ENCODE measurements around the gene DDR2. TPM values are rescaled to one million over a fixed set of nuclear protein-coding genes. Genes with fewer than 3 reads are reported as not detected.

The DDR2 gene
- polyA plus RNA-seq, 1 donor, result 18.3 TPM

DNA sequence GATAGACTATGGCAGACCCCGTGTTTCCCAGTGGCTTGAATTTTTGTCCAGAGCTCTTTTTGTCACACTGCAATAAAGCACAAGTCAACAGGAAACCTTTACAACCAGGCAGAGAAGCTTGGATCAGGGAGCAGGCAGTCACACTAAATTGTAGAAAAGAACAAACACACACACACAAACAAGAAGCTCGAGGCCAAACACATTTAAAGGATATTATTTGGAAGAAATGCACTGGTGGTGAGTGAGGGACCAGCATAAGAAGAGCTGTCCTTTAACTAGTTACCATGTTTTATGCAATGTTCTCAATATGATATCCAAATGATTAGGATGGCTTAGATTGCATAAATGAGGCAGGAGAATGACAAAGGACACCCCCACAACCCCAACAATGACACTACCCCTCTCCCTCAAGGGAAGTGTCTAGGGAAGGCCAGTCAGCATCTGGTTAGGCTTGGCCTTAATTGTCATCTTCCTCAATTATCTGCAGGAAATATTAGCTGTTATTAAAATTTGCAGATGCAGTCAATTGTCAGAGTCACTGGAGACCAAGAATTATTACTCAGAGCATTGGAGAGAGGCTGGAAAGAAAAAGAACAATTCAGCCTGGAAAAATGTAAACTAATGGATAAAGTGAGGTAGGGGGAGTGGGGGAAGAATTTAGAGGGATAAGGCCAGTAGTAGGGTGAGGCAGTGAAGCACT is 35.3 kb downstream of the DDR2 start:
- Histone ChIP-seq H3K27ac (ENCODE audit: low read length) (no peak overlapping the region), H3K9me3 (ENCODE audit: control insufficient read depth, low read depth, low read length) (no peaks in the 10 kb centered on the region), H3K4me3 (ENCODE audit: low read length) (no peak overlapping the region), H3K4me1 (ENCODE audit: control insufficient read depth, insufficient read depth, low read length) (no peaks in the 10 kb centered on the region), H3K36me3 (ENCODE audit: control insufficient read depth, insufficient read depth, low read length) (no peaks in the 10 kb centered on the region), H3K27me3 (ENCODE audit: control insufficient read depth, insufficient read depth, low read length) (peaks cover 2% of the 10 kb centered on the region)
- no peak for DNase-seq
- no CpG with 5 or more reads among the region's 2 CpGs for WGBS (ENCODE audit: insufficient coverage, low lambda C conversion rate)

DNA sequence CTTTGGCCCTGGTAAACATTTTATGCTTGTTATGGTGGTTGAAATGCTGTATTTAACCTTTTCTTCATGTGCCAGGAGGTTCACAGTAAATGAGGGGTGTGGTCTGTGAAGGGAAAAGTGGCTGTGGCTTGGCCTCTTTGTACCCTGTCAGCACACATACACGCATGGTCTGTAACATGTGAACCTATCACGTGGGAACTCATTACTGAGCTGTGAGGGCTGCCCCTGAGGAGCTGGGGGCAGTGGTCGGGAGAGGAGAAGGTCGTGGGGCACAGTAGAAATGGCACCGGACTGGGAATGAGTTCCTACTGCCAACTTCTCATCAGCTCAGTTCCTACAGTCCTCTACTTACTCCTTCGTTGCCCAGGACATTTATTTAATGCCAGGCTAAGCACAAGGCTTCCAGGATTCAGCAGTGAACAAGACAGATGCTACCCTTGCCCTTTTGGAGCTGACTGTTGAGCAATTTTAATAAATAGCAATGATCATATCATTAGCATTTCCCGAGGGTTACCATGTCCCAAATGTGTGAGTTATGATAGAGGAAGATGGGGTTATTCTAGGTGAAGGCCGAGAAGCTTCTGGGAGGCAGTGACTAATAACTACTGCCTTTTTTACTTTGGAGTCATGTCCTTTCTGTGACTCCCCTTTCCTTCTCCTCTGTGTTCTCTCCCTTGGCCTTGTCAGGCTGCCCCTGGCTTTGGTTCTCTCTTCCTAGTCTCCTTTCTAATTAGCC is 38.8 kb downstream of the DDR2 start:
- H3K27me3 ChIP-seq (ENCODE audit: control insufficient read depth, insufficient read depth, low read length), result no peaks in the 10 kb centered on the region
- no CpG with 5 or more reads among the region's 8 CpGs for WGBS (ENCODE audit: insufficient coverage, low lambda C conversion rate)
- no peak for DNase-seq
- H3K4me1 ChIP-seq (ENCODE audit: control insufficient read depth, insufficient read depth, low read length), result no peaks in the 10 kb centered on the region
- no peak overlapping the region for H3K4me3 ChIP-seq (ENCODE audit: low read length)
- no peaks in the 10 kb centered on the region for H3K9me3 ChIP-seq (ENCODE audit: control insufficient read depth, low read depth, low read length)
- no peak overlapping the region for H3K27ac ChIP-seq (ENCODE audit: low read length)
- no peaks in the 10 kb centered on the region for H3K36me3 ChIP-seq (ENCODE audit: control insufficient read depth, insufficient read depth, low read length)

GRCh38 chr1:162671664-162672410 is 39.6 kb downstream of the DDR2 start:
- H3K36me3 ChIP-seq (ENCODE audit: control insufficient read depth, insufficient read depth, low read length), result no peaks in the 10 kb centered on the region
- H3K27me3 ChIP-seq (ENCODE audit: control insufficient read depth, insufficient read depth, low read length), result no peaks in the 10 kb centered on the region
- H3K27ac ChIP-seq (ENCODE audit: low read length), result no peak overlapping the region
- H3K4me1 ChIP-seq (ENCODE audit: control insufficient read depth, insufficient read depth, low read length), result no peaks in the 10 kb centered on the region
- DNase-seq, result no peak
- WGBS (ENCODE audit: insufficient coverage, low lambda C conversion rate), result 40% methylated on average over 1 of the region's 5 CpGs
- H3K4me3 ChIP-seq (ENCODE audit: low read length), result no peak overlapping the region
- no peaks in the 10 kb centered on the region for H3K9me3 ChIP-seq (ENCODE audit: control insufficient read depth, low read depth, low read length)

- 100% methylated on average over 1 of the region's 3 CpGs for WGBS (ENCODE audit: insufficient coverage, low lambda C conversion rate)
- Histone ChIP-seq H3K36me3 (ENCODE audit: control insufficient read depth, insufficient read depth, low read length) (no peaks in the 10 kb centered on the region), H3K27me3 (ENCODE audit: control insufficient read depth, insufficient read depth, low read length) (no peaks in the 10 kb centered on the region), H3K27ac (ENCODE audit: low read length) (no peak overlapping the region), H3K4me1 (ENCODE audit: control insufficient read depth, insufficient read depth, low read length) (no peaks in the 10 kb centered on the region), H3K4me3 (ENCODE audit: low read length) (no peak overlapping the region), H3K9me3 (ENCODE audit: control insufficient read depth, low read depth, low read length) (no peaks in the 10 kb centered on the region)
- no peak for DNase-seq
Measured at GRCh38 chr1:162672622-162673260, 40.5 kb downstream of the DDR2 start.

- no peaks in the 10 kb centered on the region for H3K4me1 ChIP-seq (ENCODE audit: control insufficient read depth, insufficient read depth, low read length)
- no peak overlapping the region for H3K27ac ChIP-seq (ENCODE audit: low read length)
Measured at GRCh38 chr1:162674034-162674608, 41.9 kb downstream of the DDR2 start.

DNA sequence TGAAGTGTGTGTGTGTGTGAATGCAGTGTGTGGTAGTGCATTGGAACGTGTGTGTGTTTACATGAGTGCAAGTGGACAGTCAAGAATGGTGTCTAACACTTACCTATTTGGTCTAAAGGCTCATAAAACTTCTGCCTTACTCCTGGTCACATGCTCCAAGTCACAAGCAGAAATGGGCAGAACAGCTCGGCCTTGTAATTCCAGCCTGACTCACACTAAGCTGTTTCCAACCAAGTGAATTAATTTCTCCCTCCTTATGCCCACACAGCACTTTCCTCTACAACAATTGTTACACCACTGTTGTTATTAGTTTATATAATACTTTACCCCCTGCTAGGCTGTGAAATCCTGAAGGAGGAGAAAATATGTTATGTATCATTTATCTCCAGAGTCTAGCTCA is 43.8 kb downstream of the DDR2 start:
- Histone ChIP-seq H3K27me3 (ENCODE audit: control insufficient read depth, insufficient read depth, low read length) (no peaks in the 10 kb centered on the region), H3K27ac (ENCODE audit: low read length) (no peak overlapping the region), H3K4me3 (ENCODE audit: low read length) (no peak overlapping the region), H3K9me3 (ENCODE audit: control insufficient read depth, low read depth, low read length) (no peaks in the 10 kb centered on the region), H3K36me3 (ENCODE audit: control insufficient read depth, insufficient read depth, low read length) (no peaks in the 10 kb centered on the region), H3K4me1 (ENCODE audit: control insufficient read depth, insufficient read depth, low read length) (no peaks in the 10 kb centered on the region)
- DNase-seq, result peak in 1 of 2 donors; percentile 38
- WGBS (ENCODE audit: insufficient coverage, low lambda C conversion rate), result no CpG with 5 or more reads among the region's 2 CpGs

More at GRCh38 chr1:162674034-162674608, 41.9 kb downstream of the DDR2 start:
- Histone ChIP-seq H3K4me3 (ENCODE audit: low read length) (no peak overlapping the region), H3K36me3 (ENCODE audit: control insufficient read depth, insufficient read depth, low read length) (no peaks in the 10 kb centered on the region), H3K27me3 (ENCODE audit: control insufficient read depth, insufficient read depth, low read length) (no peaks in the 10 kb centered on the region), H3K9me3 (ENCODE audit: control insufficient read depth, low read depth, low read length) (no peaks in the 10 kb centered on the region)
- 100% methylated on average over 1 of the region's 2 CpGs for WGBS (ENCODE audit: insufficient coverage, low lambda C conversion rate)
- DNase-seq, result no peak

DNA sequence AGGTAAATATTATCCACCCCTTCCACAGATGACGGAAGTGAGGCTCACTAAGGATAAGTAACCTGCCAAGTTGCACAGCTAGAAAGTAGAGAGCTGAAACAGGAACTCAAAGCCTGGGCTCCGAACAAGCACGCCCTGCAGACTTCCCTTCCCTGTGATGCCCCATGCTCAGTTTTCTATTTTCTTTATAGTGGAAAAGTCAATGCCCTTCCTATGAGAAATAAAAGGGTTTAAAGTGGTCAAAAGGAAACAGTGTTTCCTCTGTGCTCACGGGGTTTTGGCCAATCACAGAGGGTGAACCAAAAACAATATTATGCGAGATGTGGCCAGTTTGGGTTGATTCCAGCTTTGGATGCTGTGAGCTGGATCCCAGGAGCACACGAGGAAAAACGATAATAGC is 44.5 kb downstream of the DDR2 start:
- 80% methylated on average over 1 of the region's 7 CpGs for WGBS (ENCODE audit: insufficient coverage, low lambda C conversion rate)
- H3K27me3 ChIP-seq (ENCODE audit: control insufficient read depth, insufficient read depth, low read length), result no peaks in the 10 kb centered on the region
- H3K27ac ChIP-seq (ENCODE audit: low read length), result no peak overlapping the region
- H3K9me3 ChIP-seq (ENCODE audit: control insufficient read depth, low read depth, low read length), result no peaks in the 10 kb centered on the region
- H3K36me3 ChIP-seq (ENCODE audit: control insufficient read depth, insufficient read depth, low read length), result no peaks in the 10 kb centered on the region
- H3K4me3 ChIP-seq (ENCODE audit: low read length), result no peak overlapping the region
- no peak for DNase-seq
- H3K4me1 ChIP-seq (ENCODE audit: control insufficient read depth, insufficient read depth, low read length), result no peaks in the 10 kb centered on the region

- Histone ChIP-seq H3K4me1 (ENCODE audit: control insufficient read depth, insufficient read depth, low read length) (no peaks in the 10 kb centered on the region), H3K4me3 (ENCODE audit: low read length) (no peak overlapping the region), H3K36me3 (ENCODE audit: control insufficient read depth, insufficient read depth, low read length) (no peaks in the 10 kb centered on the region), H3K27me3 (ENCODE audit: control insufficient read depth, insufficient read depth, low read length) (no peaks in the 10 kb centered on the region), H3K27ac (ENCODE audit: low read length) (no peak overlapping the region), H3K9me3 (ENCODE audit: control insufficient read depth, low read depth, low read length) (no peaks in the 10 kb centered on the region)
- DNase-seq, result no peak
- WGBS (ENCODE audit: insufficient coverage, low lambda C conversion rate), result 100% methylated on average over 1 of the region's 4 CpGs
Measured at GRCh38 chr1:162677607-162678371, 45.5 kb downstream of the DDR2 start.

GRCh38 chr1:162678439-162678838 is 46.2 kb downstream of the DDR2 start:
- no CpG with 5 or more reads among the region's 4 CpGs for WGBS (ENCODE audit: insufficient coverage, low lambda C conversion rate)
- H3K4me1 ChIP-seq (ENCODE audit: control insufficient read depth, insufficient read depth, low read length), result no peaks in the 10 kb centered on the region
- H3K27ac ChIP-seq (ENCODE audit: low read length), result no peak overlapping the region

More at GRCh38 chr1:162678439-162678838, 46.2 kb downstream of the DDR2 start:
- H3K4me3 ChIP-seq (ENCODE audit: low read length), result no peak overlapping the region
- H3K27me3 ChIP-seq (ENCODE audit: control insufficient read depth, insufficient read depth, low read length), result no peaks in the 10 kb centered on the region
- H3K36me3 ChIP-seq (ENCODE audit: control insufficient read depth, insufficient read depth, low read length), result no peaks in the 10 kb centered on the region
- H3K9me3 ChIP-seq (ENCODE audit: control insufficient read depth, low read depth, low read length), result no peaks in the 10 kb centered on the region
- DNase-seq, result no peak
